Prostate gland (tissue), 2 donors: Measurements from ENCODE around the gene GRIA3. TPM values are rescaled to one million over a fixed set of nuclear protein-coding genes. Genes with fewer than 3 reads are reported as not detected.
"Not testable (repeated sequence)": the region's sequence is repeated elsewhere in the genome, so short reads cannot be mapped to it uniquely, and the experiment has no call there.

ENCODE experiments used
- DNase-seq: peaks from one replicate; pipeline ENCODE4 v3.0.0-alpha.2; 2019; ENCODE audit warnings: low spot score
- H3K27ac ChIP-seq, 2 donors: fragments of 200-600 bp; sonication (generic); 2 replicates each; pipeline ENCODE4 v1.5.1; 2017 to 2019
- H3K27me3 ChIP-seq: fragments of 200-600 bp; sonication (generic); replicated peaks from 2 replicates; pipeline ENCODE4 v1.5.1; 2019; ENCODE audit not compliant: insufficient read depth
- H3K36me3 ChIP-seq, 2 donors: fragments of 200-600 bp; sonication (generic); 1 replicate in 1 of 2; 2 replicates in 1 of 2; pipeline versions ENCODE4 v1.5.1 to v1.8.1; 2017 to 2019
- H3K4me1 ChIP-seq: fragments of 200-600 bp; sonication (generic); replicated peaks from 2 replicates; pipeline ENCODE4 v1.5.1; 2019
- H3K4me3 ChIP-seq, 2 donors: fragments of 200-600 bp; sonication (generic); 2 replicates each; pipeline ENCODE4 v1.5.1; 2017 to 2019
- H3K9me3 ChIP-seq: fragments of 200-600 bp; sonication (generic); 2 replicates; pipeline ENCODE4 v1.5.1; 2017
- POLR2A ChIP-seq: fragments of 450-650 bp; IDR thresholded peaks from one replicate; pipeline ENCODE4 v1.6.1; 2016; ENCODE audit warnings: antibody characterized with exemption, mild to moderate bottlenecking
- POLR2AphosphoS5 ChIP-seq: sonication (generic); formaldehyde crosslinking; IDR thresholded peaks from one replicate; pipeline ENCODE4 v1.6.1; 2017; ENCODE audit warnings: antibody characterized with exemption
- WGBS: methylation state at CpG from one replicate; pipeline ENCODE4 v1.1.5; 2018; 5-methylcytosine and 5-hydroxymethylcytosine counted together
- intact Hi-C: fragments of 100-400 bp; cut with DNase I; formaldehyde crosslinking; loops from one replicate; pipeline ENCODE4 v1.14.2; 2022
- total RNA-seq, 2 donors: library from RNA; depleted of rRNA; stranded (reverse); fragments of >200 nt; gene quantifications; one replicate each; pipeline ENCODE4 v1.1.0, GENCODE V29; 2016
- TF ChIP-seq, protein P1 (sequence below), 4 experiments: fragments of 200-600 bp in 2 of 4; fragments of 450-650 bp in 2 of 4; sonication (generic) in 2 of 4; IDR thresholded peaks; 1 replicate in 3 of 4; 2 replicates in 1 of 4; pipeline ENCODE4 v1.5.1; 2016 to 2019; ENCODE audit warnings: antibody characterized with exemption in 4 of 4, mild to moderate bottlenecking in 2 of 4, moderate library complexity in 2 of 4

Gene GRIA3
- total RNA-seq, 2 donors from 2014 or later, result 1.1 to 1.6 TPM

DNA sequence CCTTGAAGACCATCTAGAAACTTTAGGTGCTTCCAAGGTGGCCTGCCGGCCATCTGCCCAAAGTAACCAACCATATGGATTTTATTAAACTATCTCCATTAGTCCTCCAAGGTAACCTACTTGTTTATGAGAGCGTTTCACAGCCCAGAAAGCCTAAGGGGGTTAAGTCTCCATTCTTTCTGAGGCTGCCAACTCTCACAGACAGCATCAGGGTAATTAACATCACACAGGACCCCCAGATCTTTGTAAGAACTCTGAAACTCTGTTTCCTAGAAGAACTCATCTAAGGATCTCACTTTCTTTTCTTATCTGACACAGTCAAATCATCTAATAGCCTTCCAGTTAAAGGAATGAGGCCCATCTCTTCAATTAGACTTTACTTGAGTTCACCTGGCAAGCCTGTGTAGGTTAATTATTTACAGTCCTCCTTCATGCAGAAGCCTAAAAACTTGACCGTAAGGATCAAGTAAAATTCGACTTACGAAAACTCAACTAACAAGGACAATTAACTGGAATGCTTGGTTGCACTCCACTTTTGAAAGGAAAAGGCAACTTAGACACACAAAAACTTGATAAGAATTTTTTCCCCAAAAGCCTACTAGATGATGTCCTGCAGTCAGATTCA is 252.5 kb downstream of the GRIA3 start:
- H3K9me3 ChIP-seq, result no peaks in the 10 kb centered on the region
- intact Hi-C loops, result no loop called here
- no peaks in the 10 kb centered on the region for H3K4me1 ChIP-seq
- no peaks in the 10 kb centered on the region for H3K27me3 ChIP-seq
- H3K4me3 ChIP-seq, result no peak overlapping the region
- WGBS, result 53% methylated on average over 5 of the region's 5 CpGs
- H3K36me3 ChIP-seq, result no peaks in the 10 kb centered on the region
- no peak overlapping the region for H3K27ac ChIP-seq
- no peak for DNase-seq
- TF ChIP-seq POLR2AphosphoS5 (no peak), POLR2A (no peak)
- TF ChIP-seq, protein P1, sequence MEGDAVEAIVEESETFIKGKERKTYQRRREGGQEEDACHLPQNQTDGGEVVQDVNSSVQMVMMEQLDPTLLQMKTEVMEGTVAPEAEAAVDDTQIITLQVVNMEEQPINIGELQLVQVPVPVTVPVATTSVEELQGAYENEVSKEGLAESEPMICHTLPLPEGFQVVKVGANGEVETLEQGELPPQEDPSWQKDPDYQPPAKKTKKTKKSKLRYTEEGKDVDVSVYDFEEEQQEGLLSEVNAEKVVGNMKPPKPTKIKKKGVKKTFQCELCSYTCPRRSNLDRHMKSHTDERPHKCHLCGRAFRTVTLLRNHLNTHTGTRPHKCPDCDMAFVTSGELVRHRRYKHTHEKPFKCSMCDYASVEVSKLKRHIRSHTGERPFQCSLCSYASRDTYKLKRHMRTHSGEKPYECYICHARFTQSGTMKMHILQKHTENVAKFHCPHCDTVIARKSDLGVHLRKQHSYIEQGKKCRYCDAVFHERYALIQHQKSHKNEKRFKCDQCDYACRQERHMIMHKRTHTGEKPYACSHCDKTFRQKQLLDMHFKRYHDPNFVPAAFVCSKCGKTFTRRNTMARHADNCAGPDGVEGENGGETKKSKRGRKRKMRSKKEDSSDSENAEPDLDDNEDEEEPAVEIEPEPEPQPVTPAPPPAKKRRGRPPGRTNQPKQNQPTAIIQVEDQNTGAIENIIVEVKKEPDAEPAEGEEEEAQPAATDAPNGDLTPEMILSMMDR (IDR thresholded peaks at IDR 0.05), result no peak

DNA sequence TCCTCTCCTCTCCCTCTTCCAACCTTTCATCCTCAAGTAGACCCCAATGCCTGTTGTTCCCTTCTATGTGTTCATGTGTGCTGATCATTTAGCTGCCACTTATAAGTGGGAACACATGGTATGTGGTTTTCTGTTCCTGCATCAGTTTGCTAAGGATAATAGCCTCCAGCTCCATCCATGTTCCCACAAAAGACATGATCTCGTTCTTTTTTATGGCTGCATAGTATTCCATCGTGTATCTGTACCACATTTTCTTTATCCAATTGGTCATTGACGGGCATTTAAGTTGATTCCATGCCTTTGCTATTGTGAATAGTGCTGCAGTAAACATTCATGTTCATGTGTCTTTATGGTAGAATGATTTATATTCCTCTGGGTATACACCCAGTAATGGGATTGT is 255.8 kb downstream of the GRIA3 start:
- WGBS, result 96% methylated on average over 3 of the region's 3 CpGs
- H3K27me3 ChIP-seq, H3K4me3 ChIP-seq, H3K4me1 ChIP-seq, intact Hi-C loops, DNase-seq, H3K36me3 ChIP-seq, H3K27ac ChIP-seq, H3K9me3 ChIP-seq: not testable (repeated sequence)

DNA sequence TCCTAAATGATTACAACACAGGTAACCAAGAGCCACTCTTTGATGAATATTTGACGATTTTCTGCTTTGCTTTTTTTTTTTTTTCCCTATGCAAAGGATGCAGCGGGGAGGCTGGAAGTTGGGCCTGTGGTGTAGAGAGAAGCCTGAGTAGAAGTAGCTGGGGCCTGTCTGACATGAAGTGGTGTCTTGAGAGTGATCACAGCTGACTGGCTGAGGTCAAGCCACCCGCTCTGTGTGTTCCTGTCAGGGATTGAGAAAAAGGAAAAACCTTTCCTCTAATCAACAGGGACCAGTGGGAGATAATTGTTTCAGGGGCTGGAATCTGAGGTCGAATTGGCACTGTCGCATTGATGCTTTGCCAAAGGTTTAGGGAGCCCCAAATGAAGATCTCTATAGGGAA is 258.7 kb downstream of the GRIA3 start:
- Histone ChIP-seq H3K27me3 (no peaks in the 10 kb centered on the region), H3K4me3 (no peak overlapping the region), H3K27ac (no peak overlapping the region), H3K9me3 (no peaks in the 10 kb centered on the region), H3K36me3 (no peaks in the 10 kb centered on the region), H3K4me1 (no peaks in the 10 kb centered on the region)
- WGBS, result 88% methylated on average over 5 of the region's 5 CpGs
- no peak for DNase-seq
- intact Hi-C loops, result no loop called here
- TF ChIP-seq POLR2A (no peak), POLR2AphosphoS5 (no peak)
- TF ChIP-seq, protein P1 (IDR thresholded peaks at IDR 0.05), result no peak

DNA sequence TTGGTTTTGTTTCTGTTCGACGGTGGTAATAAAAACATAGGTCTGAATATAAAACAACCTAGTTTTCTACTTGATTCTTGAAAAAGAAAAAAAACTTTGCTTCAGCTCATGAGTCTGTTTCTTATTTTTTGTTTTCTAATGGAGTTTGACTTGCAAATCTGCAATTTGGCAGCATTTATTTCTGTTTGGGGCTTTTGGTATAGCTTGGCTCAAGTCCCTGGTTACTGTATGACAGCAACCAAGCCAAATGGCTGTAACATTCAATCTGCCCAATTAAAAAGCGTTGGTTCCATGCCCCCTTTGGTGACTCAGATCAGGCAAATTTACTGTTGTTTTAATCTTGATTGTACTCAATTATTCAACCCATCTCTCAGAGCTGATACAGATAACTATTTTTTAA is 263.4 kb downstream of the GRIA3 start:
- Histone ChIP-seq H3K27me3 (no peaks in the 10 kb centered on the region), H3K4me3 (no peak overlapping the region), H3K4me1 (no peaks in the 10 kb centered on the region), H3K27ac (no peak overlapping the region), H3K36me3 (no peaks in the 10 kb centered on the region), H3K9me3 (no peaks in the 10 kb centered on the region)
- no peak for TF ChIP-seq POLR2AphosphoS5
- TF ChIP-seq, protein P1 (IDR thresholded peaks at IDR 0.05), result no peak
- no peak for TF ChIP-seq POLR2A
- no peak for DNase-seq
- intact Hi-C loops, result no loop called here
- WGBS, result 13% methylated on average over 3 of the region's 3 CpGs

DNA sequence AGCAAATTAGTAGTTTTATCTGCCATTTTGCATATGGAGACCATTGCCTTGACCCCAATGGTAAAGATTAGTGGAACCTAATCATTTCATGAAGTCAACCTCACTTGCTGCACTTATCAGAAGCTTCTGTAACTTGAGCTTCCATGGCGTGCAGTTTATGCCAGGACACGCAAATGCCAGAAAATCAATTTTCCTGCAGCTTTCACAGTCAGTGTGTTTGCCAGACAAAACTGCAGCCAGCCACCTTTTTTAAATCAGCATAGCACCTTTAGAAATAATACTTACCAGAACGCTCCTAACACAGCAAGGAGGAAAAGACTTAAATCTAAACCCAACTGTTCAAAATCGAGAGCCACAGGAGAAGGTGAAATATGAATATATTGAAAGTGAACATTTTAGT is 265.3 kb downstream of the GRIA3 start:
- Histone ChIP-seq H3K9me3 (no peaks in the 10 kb centered on the region), H3K27ac (no peak overlapping the region), H3K36me3 (no peaks in the 10 kb centered on the region), H3K4me1 (no peaks in the 10 kb centered on the region), H3K27me3 (no peaks in the 10 kb centered on the region), H3K4me3 (no peak overlapping the region)
- 85% methylated on average over 4 of the region's 4 CpGs for WGBS
- DNase-seq, result no peak
- TF ChIP-seq, protein P1 (IDR thresholded peaks at IDR 0.05), result no peak
- no peak for TF ChIP-seq POLR2AphosphoS5
- intact Hi-C loops, result no loop called here
